Body of pancreas (tissue), 4 donors: Measurements from ENCODE around the gene C11orf58. TPM values are rescaled to one million over a fixed set of nuclear protein-coding genes. Genes with fewer than 3 reads are reported as not detected.

Experiments used
- ATAC-seq: fragments of 150-250 bp; one replicate; pipeline ENCODE4 v1.9.1; 2016
- DNase-seq, 4 donors: peaks; one replicate each; pipeline ENCODE4 v3.0.0-alpha.2; 2019
- H3K27ac ChIP-seq, 4 donors: fragments of 200-600 bp; sonication (generic); 1 replicate in 3 of 4; 2 replicates in 1 of 4; pipeline versions ENCODE4 v1.5.1 to v1.6.1; 2016 to 2019; ENCODE audit warnings: mild to moderate bottlenecking in 1 of 4, mixed read lengths in 1 of 4, moderate library complexity in 1 of 4
- H3K27me3 ChIP-seq, 2 donors: fragments of 200-600 bp; sonication (generic); one replicate each; pipeline ENCODE4 v1.6.0; 2016; ENCODE audit warnings: mild to moderate bottlenecking in 1 of 2
- H3K36me3 ChIP-seq, 2 donors: fragments of 200-600 bp; sonication (generic); replicated peaks in 1 of 2; 2 replicates each; pipeline ENCODE4 v1.5.1; 2016; ENCODE audit warnings: low read depth in 2 of 2; ENCODE audit not compliant: insufficient read depth in 1 of 2
- H3K4me1 ChIP-seq: fragments of 200-600 bp; sonication (generic); one replicate; pipeline ENCODE4 v1.6.0; 2016
- H3K4me3 ChIP-seq, 2 donors: fragments of 200-600 bp; sonication (generic); 1 replicate in 1 of 2; 2 replicates in 1 of 2; pipeline ENCODE4 v1.5.1; 2016 to 2019
- H3K9me3 ChIP-seq, 3 donors: fragments of 200-600 bp; sonication (generic); 1 replicate in 2 of 3; 2 replicates in 1 of 3; pipeline ENCODE4 v1.5.1; 2016
- POLR2A ChIP-seq, 3 donors: fragments of 450-650 bp; IDR thresholded peaks; one replicate each; pipeline ENCODE4 v1.6.1; 2016; ENCODE audit warnings: antibody characterized with exemption in 3 of 3, mild to moderate bottlenecking in 2 of 3
- WGBS, 2 donors: methylation state at CpG; one replicate each; pipeline ENCODE4 v1.1.5; 2017; 5-methylcytosine and 5-hydroxymethylcytosine counted together
- intact Hi-C: fragments of 100-400 bp; cut with DNase I; formaldehyde crosslinking; loops from one replicate; pipeline ENCODE4 v1.15.1; 2023
- total RNA-seq, 2 donors: library from RNA; depleted of rRNA; stranded (reverse); fragments of >200 nt; gene quantifications; one replicate each; pipeline ENCODE4 v1.1.0, GENCODE V29; 2016
- TF ChIP-seq, protein P1 (sequence below), 7 experiments: fragments of 450-650 bp in 4 of 7; fragments of 200-600 bp in 3 of 7; sonication (generic) in 3 of 7; IDR thresholded peaks; one replicate each; pipeline ENCODE4 v1.5.1; 2016 to 2019; ENCODE audit warnings: antibody characterized with exemption in 7 of 7

Gene C11orf58
- total RNA-seq, 2 donors from 2014 or later: 59.7 to 92.4 TPM

DNA sequence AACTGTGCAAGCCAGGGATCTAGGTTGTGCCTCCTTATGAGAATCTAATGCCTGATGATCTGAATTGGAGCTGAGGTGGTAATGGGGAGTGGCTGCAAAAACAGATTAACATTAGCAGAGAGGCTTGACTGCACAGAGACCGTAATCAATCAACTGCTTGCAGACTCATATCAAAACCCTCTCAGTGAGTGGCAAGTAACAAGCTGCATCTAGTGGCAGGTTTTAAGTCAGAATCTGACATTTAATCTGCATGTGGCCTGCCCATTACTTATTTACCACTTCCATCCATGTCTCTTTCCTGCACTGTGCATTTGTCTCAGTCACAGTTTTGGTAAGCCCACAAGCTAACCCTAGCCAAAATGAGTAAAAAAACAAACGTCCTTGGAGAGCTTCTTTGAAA is 11.2 kb downstream of the C11orf58 start:
- Histone ChIP-seq H3K4me1 (peaks cover 15% of the 10 kb centered on the region), H3K36me3 (peaks cover 0 to 39% of the 10 kb centered on the region in 2 donors), H3K27ac (no peak overlapping the region), H3K4me3 (no peak overlapping the region), H3K9me3 (no peaks in the 10 kb centered on the region), H3K27me3 (no peaks in the 10 kb centered on the region)
- WGBS, 2 donors: 66 to 68% methylated on average over 2 of the region's 2 CpGs
- intact Hi-C loops: no loop called here
- ATAC-seq (no peak), DNase-seq (no peak)
- TF ChIP-seq POLR2A (IDR thresholded peaks at IDR 0.05): no peak
- TF ChIP-seq, protein P1, sequence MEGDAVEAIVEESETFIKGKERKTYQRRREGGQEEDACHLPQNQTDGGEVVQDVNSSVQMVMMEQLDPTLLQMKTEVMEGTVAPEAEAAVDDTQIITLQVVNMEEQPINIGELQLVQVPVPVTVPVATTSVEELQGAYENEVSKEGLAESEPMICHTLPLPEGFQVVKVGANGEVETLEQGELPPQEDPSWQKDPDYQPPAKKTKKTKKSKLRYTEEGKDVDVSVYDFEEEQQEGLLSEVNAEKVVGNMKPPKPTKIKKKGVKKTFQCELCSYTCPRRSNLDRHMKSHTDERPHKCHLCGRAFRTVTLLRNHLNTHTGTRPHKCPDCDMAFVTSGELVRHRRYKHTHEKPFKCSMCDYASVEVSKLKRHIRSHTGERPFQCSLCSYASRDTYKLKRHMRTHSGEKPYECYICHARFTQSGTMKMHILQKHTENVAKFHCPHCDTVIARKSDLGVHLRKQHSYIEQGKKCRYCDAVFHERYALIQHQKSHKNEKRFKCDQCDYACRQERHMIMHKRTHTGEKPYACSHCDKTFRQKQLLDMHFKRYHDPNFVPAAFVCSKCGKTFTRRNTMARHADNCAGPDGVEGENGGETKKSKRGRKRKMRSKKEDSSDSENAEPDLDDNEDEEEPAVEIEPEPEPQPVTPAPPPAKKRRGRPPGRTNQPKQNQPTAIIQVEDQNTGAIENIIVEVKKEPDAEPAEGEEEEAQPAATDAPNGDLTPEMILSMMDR (IDR thresholded peaks at IDR 0.05): no peak

DNA sequence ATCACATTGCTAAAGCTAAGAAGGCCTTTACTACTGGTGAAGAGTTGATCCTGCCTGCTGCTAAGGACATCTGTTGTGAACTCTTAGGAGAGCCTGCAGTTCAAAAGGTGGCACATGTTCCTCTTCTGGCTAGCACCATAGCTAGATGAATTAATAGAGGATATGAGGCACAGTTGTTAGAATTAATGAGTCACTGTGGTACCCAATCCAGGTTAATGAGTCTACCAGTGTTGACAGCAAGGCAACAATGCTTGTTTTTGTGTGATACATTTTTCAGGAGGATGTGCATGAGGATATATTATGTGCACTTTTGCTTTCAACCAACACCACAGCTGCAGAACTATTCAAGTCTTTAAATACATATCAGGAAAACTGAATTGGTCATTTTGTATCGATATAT is 12.0 kb downstream of the C11orf58 start:
- Histone ChIP-seq H3K4me1 (peaks cover 10% of the 10 kb centered on the region), H3K27ac (no peak overlapping the region), H3K27me3 (no peaks in the 10 kb centered on the region), H3K4me3 (no peak overlapping the region), H3K36me3 (peaks cover 0 to 39% of the 10 kb centered on the region in 2 donors), H3K9me3 (no peaks in the 10 kb centered on the region)
- TF ChIP-seq, protein P1 (IDR thresholded peaks at IDR 0.05): no peak
- no peak for TF ChIP-seq POLR2A (IDR thresholded peaks at IDR 0.05)
- WGBS, 2 donors: 100% methylated on average over 1 of the region's 1 CpG
- ATAC-seq: no peak
- DNase-seq: no peak
- intact Hi-C loops: no loop called here

DNA sequence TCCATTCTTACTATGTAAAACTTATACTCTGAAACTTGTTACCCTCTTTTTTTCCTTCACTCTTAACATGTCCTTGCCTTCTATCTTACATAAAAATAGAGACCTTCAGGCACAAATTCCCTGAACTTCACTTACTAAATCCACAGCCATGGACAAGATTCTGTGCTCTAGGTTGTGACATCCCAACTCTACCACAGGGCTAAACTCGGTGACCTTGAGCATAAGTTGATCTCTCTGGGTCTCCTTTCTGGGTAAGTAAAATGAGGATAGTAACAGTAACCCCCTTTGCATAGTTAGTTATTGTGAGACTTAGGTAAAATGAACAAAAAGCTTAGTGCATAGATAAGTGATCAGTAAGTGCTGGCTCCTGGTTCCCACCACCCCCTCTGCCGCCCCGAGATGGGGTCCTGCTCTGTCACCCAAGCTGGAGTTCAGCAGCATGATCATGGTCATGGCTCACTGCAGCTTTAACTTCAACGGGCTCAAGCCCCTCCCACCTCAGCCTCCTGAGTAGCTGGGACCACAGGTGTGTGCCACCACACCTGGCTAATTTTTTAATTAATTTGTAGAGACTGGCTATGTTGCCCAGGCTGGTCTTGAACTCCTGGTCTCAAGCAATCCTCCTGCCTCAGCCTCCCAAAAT is 20.1 kb downstream of the C11orf58 start:
- Histone ChIP-seq H3K4me1 (no peaks in the 10 kb centered on the region), H3K9me3 (no peaks in the 10 kb centered on the region), H3K4me3 (no peak overlapping the region), H3K27me3 (no peaks in the 10 kb centered on the region), H3K27ac (no peak overlapping the region), H3K36me3 (peaks cover 0 to 6% of the 10 kb centered on the region in 2 donors)
- ATAC-seq (no peak), DNase-seq (no peak)
- TF ChIP-seq, protein P1 (IDR thresholded peaks at IDR 0.05): no peak
- no peak for TF ChIP-seq POLR2A (IDR thresholded peaks at IDR 0.05)
- intact Hi-C loops: no loop called here
- 94 to 95% methylated on average over 4 of the region's 4 CpGs for WGBS, 2 donors

DNA sequence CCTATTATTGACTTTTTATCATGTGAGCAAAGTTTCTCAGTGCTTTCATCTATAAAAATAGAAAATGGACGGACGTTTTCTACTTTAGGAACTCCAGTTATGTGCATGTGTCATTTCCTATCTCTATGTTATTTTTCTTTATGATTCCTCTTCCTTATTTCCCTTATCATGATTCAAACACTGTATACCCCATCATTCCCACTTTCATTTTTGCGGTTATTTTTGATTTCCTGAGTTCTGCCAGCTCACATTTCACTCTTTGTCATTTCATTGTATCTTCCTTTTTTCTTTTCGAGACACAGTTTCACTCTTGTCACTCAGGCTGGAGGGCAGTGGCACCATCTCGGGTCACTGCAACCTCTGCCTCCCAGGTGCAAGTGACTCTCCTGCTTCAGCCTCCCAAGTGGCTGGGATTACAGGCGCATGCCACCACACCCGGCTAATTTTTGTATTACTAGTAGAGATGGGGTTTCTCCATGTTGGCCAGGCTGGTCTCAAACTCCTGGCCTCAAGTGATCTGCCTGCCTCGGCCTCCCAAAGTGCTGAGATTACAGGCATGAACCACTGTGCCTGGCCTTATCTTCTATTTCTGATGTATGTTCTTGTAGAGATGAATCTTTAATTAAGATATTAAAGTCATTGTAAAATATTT is 21.5 kb downstream of the C11orf58 start:
- intact Hi-C loops: no loop called here
- no peak for DNase-seq
- 67 to 71% methylated on average over 8 of the region's 8 CpGs for WGBS, 2 donors
- Histone ChIP-seq H3K27ac (no peak overlapping the region), H3K4me1 (no peaks in the 10 kb centered on the region), H3K4me3 (no peak overlapping the region), H3K9me3 (no peaks in the 10 kb centered on the region), H3K36me3 (peaks cover 0 to 3% of the 10 kb centered on the region in 2 donors), H3K27me3 (no peaks in the 10 kb centered on the region)
- no peak for TF ChIP-seq POLR2A (IDR thresholded peaks at IDR 0.05)
- TF ChIP-seq, protein P1 (IDR thresholded peaks at IDR 0.05): no peak
- ATAC-seq: no peak

DNA sequence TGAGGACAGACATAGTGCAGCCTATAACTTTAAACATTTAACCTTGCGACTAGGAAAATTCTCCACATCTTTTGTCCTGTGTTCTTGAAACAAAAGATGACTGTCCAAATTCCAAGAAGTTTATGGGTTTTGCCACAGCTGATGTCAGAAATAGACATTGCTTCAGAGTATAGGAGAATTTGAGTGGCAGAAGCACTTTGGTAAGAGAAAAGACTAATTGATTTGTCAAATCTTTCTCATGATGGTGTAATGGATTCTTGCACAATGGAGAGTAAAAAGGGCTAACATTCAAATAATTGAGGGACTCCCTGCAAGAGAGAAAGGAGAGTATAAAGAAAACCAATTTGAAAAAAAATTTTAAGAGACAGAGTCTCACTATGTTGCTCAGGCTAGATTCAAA is 25.3 kb downstream of the C11orf58 start:
- Histone ChIP-seq H3K4me1 (no peaks in the 10 kb centered on the region), H3K27ac (no peak overlapping the region), H3K36me3 (no peaks in the 10 kb centered on the region), H3K9me3 (no peaks in the 10 kb centered on the region), H3K4me3 (no peak overlapping the region), H3K27me3 (no peaks in the 10 kb centered on the region)
- intact Hi-C loops: no loop called here
- 89 to 92% methylated on average over 1 of the region's 1 CpG for WGBS, 2 donors
- TF ChIP-seq, protein P1 (IDR thresholded peaks at IDR 0.05): no peak
- TF ChIP-seq POLR2A (IDR thresholded peaks at IDR 0.05): no peak
- no peak for DNase-seq
- ATAC-seq: no peak
